Activated CD4-positive, alpha-beta T cell treated with anti-CD3 and anti-CD28 coated beads, Interleukin-2, amount 10 ng/mL, durations not matched to agents 24 days and 14 days (primary cell): ENCODE measurements around the gene DOCK4. TPM values are rescaled to one million over a fixed set of nuclear protein-coding genes. Genes with fewer than 3 reads are reported as not detected.
"Not testable (repeated sequence)": the region's sequence is repeated elsewhere in the genome, so short reads cannot be mapped to it uniquely, and the experiment has no call there.

Source experiments
- DNase-seq: peaks from one replicate; pipeline ENCODE4 v3.0.0; 2022
- H3K27ac Mint-ChIP-seq: one replicate; pipeline ENCODE4 v1.8.0; 2022; ENCODE audit warnings: mild to moderate bottlenecking, mixed read lengths
- H3K27me3 Mint-ChIP-seq: one replicate; pipeline ENCODE4 v1.8.0; 2022; ENCODE audit warnings: mixed read lengths
- H3K36me3 Mint-ChIP-seq: one replicate; pipeline ENCODE4 v1.8.0; 2022; ENCODE audit warnings: low read depth, mild to moderate bottlenecking, mixed read lengths
- H3K4me1 Mint-ChIP-seq: one replicate; pipeline ENCODE4 v1.8.0; 2021; ENCODE audit warnings: mixed read lengths
- H3K4me3 Mint-ChIP-seq: one replicate; pipeline ENCODE4 v1.8.0; 2022; ENCODE audit warnings: mild to moderate bottlenecking, moderate library complexity, mixed read lengths
- H3K9me3 Mint-ChIP-seq: one replicate; pipeline ENCODE4 v1.8.0; 2021; ENCODE audit warnings: mixed read lengths
- intact Hi-C: fragments of 100-400 bp; cut with micrococcal nuclease; formaldehyde crosslinking; loops from one replicate; pipeline ENCODE4 v1.15.1; 2023
- total RNA-seq: library from RNA; stranded (reverse); gene quantifications from 2 replicates; pipeline ENCODE4 v1.2.3, GENCODE V29; 2022

The DOCK4 gene
- total RNA-seq, 1 donor from 2014 or later = 0.89 TPM

- Mint-ChIP-seq H3K9me3 (no peaks in the 10 kb centered on the region), H3K36me3 (no peaks in the 10 kb centered on the region), H3K27me3 (peaks cover 1% of the 10 kb centered on the region), H3K4me3 (no peak overlapping the region), H3K4me1 (no peaks in the 10 kb centered on the region), H3K27ac (no peak overlapping the region)
- no peak for DNase-seq
- intact Hi-C loops = no loop called here
Observed at GRCh38 chr7:112135815-112136214, 70.4 kb downstream of the DOCK4 start.

GRCh38 chr7:112134039-112134438 lies 72.2 kb downstream of the DOCK4 start:
- H3K4me3 Mint-ChIP-seq = no peak overlapping the region
- intact Hi-C loops = no loop called here
- DNase-seq = no peak
- H3K4me1 Mint-ChIP-seq = no peaks in the 10 kb centered on the region
- no peak overlapping the region for H3K27ac Mint-ChIP-seq
- H3K36me3 Mint-ChIP-seq = no peaks in the 10 kb centered on the region
- peaks cover 1% of the 10 kb centered on the region for H3K27me3 Mint-ChIP-seq
- no peaks in the 10 kb centered on the region for H3K9me3 Mint-ChIP-seq

GRCh38 chr7:112133328-112133727 lies 72.9 kb downstream of the DOCK4 start:
- intact Hi-C loops = no loop called here
- H3K36me3 Mint-ChIP-seq = no peaks in the 10 kb centered on the region
- no peak overlapping the region for H3K27ac Mint-ChIP-seq
- peaks cover 1% of the 10 kb centered on the region for H3K27me3 Mint-ChIP-seq
- H3K9me3 Mint-ChIP-seq = no peaks in the 10 kb centered on the region
- DNase-seq = no peak
- no peaks in the 10 kb centered on the region for H3K4me1 Mint-ChIP-seq
- H3K4me3 Mint-ChIP-seq = no peak overlapping the region

- no peaks in the 10 kb centered on the region for H3K9me3 Mint-ChIP-seq
- H3K27me3 Mint-ChIP-seq = peaks cover 1% of the 10 kb centered on the region
- H3K36me3 Mint-ChIP-seq = no peaks in the 10 kb centered on the region
- no peak overlapping the region for H3K27ac Mint-ChIP-seq
- no peaks in the 10 kb centered on the region for H3K4me1 Mint-ChIP-seq
- intact Hi-C loops = no loop called here
- H3K4me3 Mint-ChIP-seq = no peak overlapping the region
- DNase-seq = no peak
Observed at GRCh38 chr7:112132051-112132694, 74.0 kb downstream of the DOCK4 start.

GRCh38 chr7:112130729-112131410 lies 75.3 kb downstream of the DOCK4 start:
- H3K27me3 Mint-ChIP-seq = peaks cover 1% of the 10 kb centered on the region
- H3K4me1 Mint-ChIP-seq = no peaks in the 10 kb centered on the region
- intact Hi-C loops = no loop called here
- H3K9me3 Mint-ChIP-seq = no peaks in the 10 kb centered on the region
- H3K27ac Mint-ChIP-seq = no peak overlapping the region
- no peak for DNase-seq
- no peak overlapping the region for H3K4me3 Mint-ChIP-seq
- H3K36me3 Mint-ChIP-seq = no peaks in the 10 kb centered on the region

- intact Hi-C loops = no loop called here
- H3K27ac Mint-ChIP-seq = no peak overlapping the region
- H3K4me3 Mint-ChIP-seq = no peak overlapping the region
- no peak for DNase-seq
- H3K9me3 Mint-ChIP-seq = no peaks in the 10 kb centered on the region
- no peaks in the 10 kb centered on the region for H3K4me1 Mint-ChIP-seq
- H3K36me3 Mint-ChIP-seq = no peaks in the 10 kb centered on the region
- H3K27me3 Mint-ChIP-seq = peaks cover 1% of the 10 kb centered on the region
Observed at GRCh38 chr7:112129655-112130323, 76.4 kb downstream of the DOCK4 start.

GRCh38 chr7:112128461-112129425 lies 77.5 kb downstream of the DOCK4 start:
- H3K27ac Mint-ChIP-seq, H3K27me3 Mint-ChIP-seq, DNase-seq, H3K4me3 Mint-ChIP-seq, H3K4me1 Mint-ChIP-seq, intact Hi-C loops, H3K36me3 Mint-ChIP-seq, H3K9me3 Mint-ChIP-seq: not testable (repeated sequence)

- DNase-seq, H3K36me3 Mint-ChIP-seq, H3K27ac Mint-ChIP-seq, intact Hi-C loops, H3K4me1 Mint-ChIP-seq, H3K27me3 Mint-ChIP-seq, H3K4me3 Mint-ChIP-seq, H3K9me3 Mint-ChIP-seq: not testable (repeated sequence)
Observed at GRCh38 chr7:112128041-112128440, 78.2 kb downstream of the DOCK4 start.

- no peaks in the 10 kb centered on the region for H3K36me3 Mint-ChIP-seq
- no peaks in the 10 kb centered on the region for H3K9me3 Mint-ChIP-seq
- no peaks in the 10 kb centered on the region for H3K27me3 Mint-ChIP-seq
- H3K27ac Mint-ChIP-seq = no peak overlapping the region
- no peak overlapping the region for H3K4me3 Mint-ChIP-seq
- no peaks in the 10 kb centered on the region for H3K4me1 Mint-ChIP-seq
- intact Hi-C loops = no loop called here
- DNase-seq = no peak
Observed at GRCh38 chr7:112125250-112125649, 80.9 kb downstream of the DOCK4 start.

- intact Hi-C loops = no loop called here
- no peak overlapping the region for H3K4me3 Mint-ChIP-seq
- H3K27ac Mint-ChIP-seq = no peak overlapping the region
- no peaks in the 10 kb centered on the region for H3K9me3 Mint-ChIP-seq
- no peaks in the 10 kb centered on the region for H3K27me3 Mint-ChIP-seq
- no peaks in the 10 kb centered on the region for H3K4me1 Mint-ChIP-seq
- DNase-seq = no peak
- no peaks in the 10 kb centered on the region for H3K36me3 Mint-ChIP-seq
Observed at GRCh38 chr7:112124061-112124766, 82.0 kb downstream of the DOCK4 start.

GRCh38 chr7:112122798-112123197 lies 83.4 kb downstream of the DOCK4 start:
- Mint-ChIP-seq H3K4me3 (no peak overlapping the region), H3K27me3 (no peaks in the 10 kb centered on the region), H3K36me3 (no peaks in the 10 kb centered on the region), H3K4me1 (no peaks in the 10 kb centered on the region), H3K27ac (no peak overlapping the region), H3K9me3 (no peaks in the 10 kb centered on the region)
- intact Hi-C loops = no loop called here
- DNase-seq = no peak

- no peak overlapping the region for H3K4me3 Mint-ChIP-seq
- no peaks in the 10 kb centered on the region for H3K4me1 Mint-ChIP-seq
- H3K36me3 Mint-ChIP-seq = no peaks in the 10 kb centered on the region
- H3K9me3 Mint-ChIP-seq = no peaks in the 10 kb centered on the region
- intact Hi-C loops = no loop called here
- no peak overlapping the region for H3K27ac Mint-ChIP-seq
- no peak for DNase-seq
- no peaks in the 10 kb centered on the region for H3K27me3 Mint-ChIP-seq
Observed at GRCh38 chr7:112122144-112122543, 84.1 kb downstream of the DOCK4 start.

GRCh38 chr7:112121318-112121717 lies 84.9 kb downstream of the DOCK4 start:
- no peaks in the 10 kb centered on the region for H3K27me3 Mint-ChIP-seq
- H3K4me3 Mint-ChIP-seq = no peak overlapping the region
- H3K4me1 Mint-ChIP-seq = no peaks in the 10 kb centered on the region
- DNase-seq = no peak
- H3K9me3 Mint-ChIP-seq = no peaks in the 10 kb centered on the region
- H3K27ac Mint-ChIP-seq = no peak overlapping the region
- intact Hi-C loops = no loop called here
- no peaks in the 10 kb centered on the region for H3K36me3 Mint-ChIP-seq
